Motor neuron (in vitro differentiated cells): ENCODE measurements around the gene RND1. TPM values are rescaled to one million over a fixed set of nuclear protein-coding genes. Genes with fewer than 3 reads are reported as not detected.
A peak's percentile ranks its signal among the peaks of the same experiment; 100 is the strongest.
"Not testable (repeated sequence)": the region's sequence is repeated elsewhere in the genome, so short reads cannot be mapped to it uniquely, and the experiment has no call there.

ENCODE experiments used
- ATAC-seq, 8 experiments: fragments of 200-7000 bp; cut with Tn5 transposase; replicated peaks in 6 of 8; 2 replicates each; pipeline ENCODE4 v1.8.0; 2021; ENCODE audit warnings: mild to moderate bottlenecking in 8 of 8, moderate library complexity in 8 of 8
- H3K27ac ChIP-seq, 2 donors: fragments of 250-450 bp; sonication (Bioruptor Pico); 2 replicates each; pipeline ENCODE4 v1.9.0; 2021; ENCODE audit warnings: antibody characterized with exemption in 2 of 2, mild to moderate bottlenecking in 2 of 2, moderate library complexity in 1 of 2
- H3K4me1 ChIP-seq, 2 donors: fragments of 250-450 bp; sonication (Bioruptor Pico); replicated peaks in 1 of 2; 2 replicates each; pipeline ENCODE4 v1.6.1; 2021; ENCODE audit warnings: antibody characterized with exemption in 2 of 2, mild to moderate bottlenecking in 2 of 2, moderate library complexity in 1 of 2
- H3K4me3 ChIP-seq, 5 donors: fragments of 250-450 bp; sonication (Bioruptor Pico); 2 replicates each; pipeline ENCODE4 v1.9.0; 2021; ENCODE audit warnings: antibody characterized with exemption in 5 of 5, mild to moderate bottlenecking in 5 of 5, moderate library complexity in 4 of 5
- WGBS, 10 experiments: fragments of 450-650 bp; shearing (Covaris generic); methylation state at CpG; one replicate each; pipeline ENCODE4 v1.0.0; 2022; 5-methylcytosine and 5-hydroxymethylcytosine counted together
- in situ Hi-C, 9 experiments: fragments of 400-800 bp; cut with MboI; loops; one replicate each; pipeline ENCODE4 v1.15.0; 2021; ENCODE audit warnings: low sequenced_read_pairs in 9 of 9, low pct_unique_long_range_greater_than_20kb in 2 of 9; ENCODE audit not compliant: unreplicated experiment in 9 of 9
- total RNA-seq, 8 experiments: library from RNA; unstranded; fragments of 300-600 nt; gene quantifications; 2 replicates each; pipeline versions ENCODE4 v1.2.3 to v1.2.4, GENCODE V29; 2022

RND1 gene
- total RNA-seq, 8 experiments from 2014 or later: 1.1 to 12.3 (median 5.7) TPM

GRCh38 chr12:48861111-48861510 is 4.6 kb downstream of the RND1 start:
- peak in 1 of 8 experiments; percentile 1 for ATAC-seq

GRCh38 chr12:48860236-48860635 is 5.4 kb downstream of the RND1 start:
- peaks cover 22 to 30% of the 10 kb centered on the region in 2 donors for H3K4me1 ChIP-seq
- in situ Hi-C loops, ATAC-seq, H3K27ac ChIP-seq, H3K4me3 ChIP-seq: not testable (repeated sequence)
- 63 to 100% (median 95%) methylated on average over 1 to 4 of the region's 5 CpGs; no CpG with 5 or more reads in 4 of the 10 experiments for WGBS, 10 experiments

More at GRCh38 chr12:48861111-48861510, 4.6 kb downstream of the RND1 start:
- in situ Hi-C loops: no loop called here
- H3K4me1 ChIP-seq: peaks cover 24 to 30% of the 10 kb centered on the region in 2 donors
- no peak overlapping the region for H3K27ac ChIP-seq
- 43 to 83% methylated on average over 1 to 2 of the region's 2 CpGs; no CpG with 5 or more reads in 8 of the 10 experiments for WGBS, 10 experiments
- H3K4me3 ChIP-seq: no peak overlapping the region

GRCh38 chr12:48859607-48860006 is 6.1 kb downstream of the RND1 start:
- WGBS, 10 experiments: 60 to 100% (median 97%) methylated on average over 1 to 5 of the region's 5 CpGs; no CpG with 5 or more reads in 5 of the 10 experiments
- no peak for ATAC-seq
- in situ Hi-C loops: no loop called here

GRCh38 chr12:48858043-48858442 is 7.6 kb downstream of the RND1 start:
- Histone ChIP-seq H3K27ac (no peak overlapping the region), H3K4me1 (peaks cover 6 to 8% of the 10 kb centered on the region in 2 donors), H3K4me3 (no peak overlapping the region)
- no peak for ATAC-seq
- in situ Hi-C loops: no loop called here
- WGBS, 10 experiments: 0 to 77% (median 61%) methylated on average over 1 to 6 of the region's 8 CpGs; no CpG with 5 or more reads in 3 of the 10 experiments

More at GRCh38 chr12:48859607-48860006, 6.1 kb downstream of the RND1 start:
- peaks cover 19 to 23% of the 10 kb centered on the region in 2 donors for H3K4me1 ChIP-seq
- no peak overlapping the region for H3K27ac ChIP-seq
- H3K4me3 ChIP-seq: no peak overlapping the region

- ATAC-seq: no peak
Measured at GRCh38 chr12:48857278-48857994, 8.2 kb downstream of the RND1 start.

GRCh38 chr12:48856379-48856778 is 9.3 kb downstream of the RND1 start:
- 0 to 67% (median 13%) methylated on average over 1 of the region's 2 CpGs; no CpG with 5 or more reads in 6 of the 10 experiments for WGBS, 10 experiments
- no peak overlapping the region for H3K27ac ChIP-seq
- in situ Hi-C loops: no loop called here
- H3K4me3 ChIP-seq: no peak overlapping the region
- ATAC-seq: no peak
- H3K4me1 ChIP-seq: peaks cover 0 to 4% of the 10 kb centered on the region in 2 donors

More at GRCh38 chr12:48857278-48857994, 8.2 kb downstream of the RND1 start:
- no peak overlapping the region for H3K4me3 ChIP-seq
- WGBS, 10 experiments: 28 to 85% (median 80%) methylated on average over 1 to 4 of the region's 13 CpGs; no CpG with 5 or more reads in 5 of the 10 experiments
- H3K27ac ChIP-seq: no peak overlapping the region
- peaks cover 2 to 5% of the 10 kb centered on the region in 2 donors for H3K4me1 ChIP-seq
- in situ Hi-C loops: no loop called here

GRCh38 chr12:48854932-48855331 is 10.7 kb downstream of the RND1 start:
- H3K4me1 ChIP-seq, in situ Hi-C loops, H3K4me3 ChIP-seq, ATAC-seq, H3K27ac ChIP-seq: not testable (repeated sequence)
- 70 to 100% (median 88%) methylated on average over 1 to 8 of the region's 10 CpGs; no CpG with 5 or more reads in 2 of the 10 experiments for WGBS, 10 experiments

GRCh38 chr12:48854488-48854887 is 11.2 kb downstream of the RND1 start:
- in situ Hi-C loops: no loop called here
- ATAC-seq: no peak
- H3K4me1 ChIP-seq: peaks cover 6 to 8% of the 10 kb centered on the region in 2 donors
- H3K27ac ChIP-seq: no peak overlapping the region
- WGBS, 10 experiments: 43 to 100% (median 93%) methylated on average over 1 to 4 of the region's 4 CpGs; no CpG with 5 or more reads in 4 of the 10 experiments
- H3K4me3 ChIP-seq: no peak overlapping the region

GRCh38 chr12:48852734-48853688 is 12.7 kb downstream of the RND1 start:
- in situ Hi-C loops: no loop called here
- H3K27ac ChIP-seq: no peak overlapping the region
- H3K4me1 ChIP-seq: peaks cover 6 to 8% of the 10 kb centered on the region in 2 donors
- ATAC-seq: peak; percentile 12 to 36 (median 32)
- 0 to 40% (median 16%) methylated on average over 2 to 11 of the region's 11 CpGs for WGBS, 10 experiments
- H3K4me3 ChIP-seq: peak overlapping the region; percentile 70 to 93 (median 82)

GRCh38 chr12:48851883-48852733 is 13.6 kb downstream of the RND1 start, which contains the start of gene DDX23:
DDX23 (minus strand) TSS chr12:48852163; CDS start chr12:48845782, 6,381 bp downstream.
- 0 to 33% (median 1%) methylated on average over 1 to 25 of the region's 53 CpGs; no CpG with 5 or more reads in 1 of the 10 experiments for WGBS, 10 experiments
- in situ Hi-C loops: no loop called here
- ATAC-seq: peak; percentile 87 to 99 (median 99)
- H3K27ac ChIP-seq: peak within 1 kb of the TSS; percentile 76 to 90
- H3K4me3 ChIP-seq: peak within 1 kb of the TSS; percentile 70 to 93 (median 82)
- H3K4me1 ChIP-seq: peaks cover 6 to 8% of the 10 kb centered on the region in 2 donors

- in situ Hi-C loops, H3K27ac ChIP-seq, H3K4me1 ChIP-seq, ATAC-seq, H3K4me3 ChIP-seq: not testable (repeated sequence)
- WGBS, 10 experiments: no CpG with 5 or more reads among the region's 29 CpGs
Measured at GRCh38 chr12:48842021-48842420, 23.6 kb downstream of the RND1 start.

GRCh38 chr12:48838048-48838447 is 27.6 kb downstream of the RND1 start:
- no peak overlapping the region for H3K27ac ChIP-seq
- in situ Hi-C loops: no loop called here
- no peak for ATAC-seq
- no peaks in the 10 kb centered on the region for H3K4me1 ChIP-seq
- WGBS, 10 experiments: 59 to 100% (median 100%) methylated on average over 1 to 4 of the region's 4 CpGs; no CpG with 5 or more reads in 3 of the 10 experiments
- no peak overlapping the region for H3K4me3 ChIP-seq
